Measurements from ENCODE around the gene SDR9C7.
"Not testable (repeated sequence)": the region's sequence is repeated elsewhere in the genome, so short reads cannot be mapped to it uniquely, and the experiment has no call there.

Gene SDR9C7

GRCh38 chr12:56951582-56952339 is 17.6 kb upstream of the SDR9C7 start:
- Histone ChIP-seq H3K27me3 (ENCODE audit: control insufficient read depth in 1 of 2, insufficient read depth in 2 of 2, low read length in 2 of 2) (no peaks in the 10 kb centered on the region), H3K4me1 (ENCODE audit: control insufficient read depth, insufficient read depth, low read length) (no peaks in the 10 kb centered on the region), H3K36me3 (ENCODE audit: control insufficient read depth in 2 of 2, insufficient read depth in 2 of 2, low read length in 2 of 2) (no peaks in the 10 kb centered on the region), H3K9ac (ENCODE audit: low read length in 2 of 2) (no peak overlapping the region), H3K4me3 (ENCODE audit: low read length in 2 of 2) (no peak overlapping the region), H3K27ac (ENCODE audit: low read length) (no peak overlapping the region), H3K9me3 (ENCODE audit: control insufficient read depth in 2 of 2, low read length in 2 of 2) (no peaks in the 10 kb centered on the region)

GRCh38 chr12:56948881-56949280 is 14.7 kb upstream of the SDR9C7 start:
- no peaks in the 10 kb centered on the region for H3K36me3 ChIP-seq (ENCODE audit: control insufficient read depth in 2 of 2, insufficient read depth in 2 of 2, low read length in 2 of 2)
- H3K4me1 ChIP-seq (ENCODE audit: control insufficient read depth, insufficient read depth, low read length), result no peaks in the 10 kb centered on the region
- no peaks in the 10 kb centered on the region for H3K9me3 ChIP-seq (ENCODE audit: control insufficient read depth in 2 of 2, low read length in 2 of 2)
- H3K4me3 ChIP-seq (ENCODE audit: low read length in 2 of 2), result no peak overlapping the region
- no peak overlapping the region for H3K9ac ChIP-seq (ENCODE audit: low read length in 2 of 2)
- no peaks in the 10 kb centered on the region for H3K27me3 ChIP-seq (ENCODE audit: control insufficient read depth in 1 of 2, insufficient read depth in 2 of 2, low read length in 2 of 2)
- no peak overlapping the region for H3K27ac ChIP-seq (ENCODE audit: low read length)

GRCh38 chr12:56948457-56948777 is 14.2 kb upstream of the SDR9C7 start:
- Histone ChIP-seq H3K9ac (ENCODE audit: low read length in 2 of 2) (no peak overlapping the region), H3K9me3 (ENCODE audit: control insufficient read depth in 2 of 2, low read length in 2 of 2) (no peaks in the 10 kb centered on the region), H3K27me3 (ENCODE audit: control insufficient read depth in 1 of 2, insufficient read depth in 2 of 2, low read length in 2 of 2) (no peaks in the 10 kb centered on the region), H3K4me3 (ENCODE audit: low read length in 2 of 2) (no peak overlapping the region), H3K36me3 (ENCODE audit: control insufficient read depth in 2 of 2, insufficient read depth in 2 of 2, low read length in 2 of 2) (no peaks in the 10 kb centered on the region), H3K4me1 (ENCODE audit: control insufficient read depth, insufficient read depth, low read length) (no peaks in the 10 kb centered on the region), H3K27ac (ENCODE audit: low read length) (no peak overlapping the region)

- H3K4me3 ChIP-seq (ENCODE audit: low read length in 2 of 2), result no peak overlapping the region
- H3K9ac ChIP-seq (ENCODE audit: low read length in 2 of 2), result no peak overlapping the region
- no peak overlapping the region for H3K27ac ChIP-seq (ENCODE audit: low read length)
- H3K27me3 ChIP-seq (ENCODE audit: control insufficient read depth in 1 of 2, insufficient read depth in 2 of 2, low read length in 2 of 2), result no peaks in the 10 kb centered on the region
- no peaks in the 10 kb centered on the region for H3K36me3 ChIP-seq (ENCODE audit: control insufficient read depth in 2 of 2, insufficient read depth in 2 of 2, low read length in 2 of 2)
- H3K9me3 ChIP-seq (ENCODE audit: control insufficient read depth in 2 of 2, low read length in 2 of 2), result no peaks in the 10 kb centered on the region
- no peaks in the 10 kb centered on the region for H3K4me1 ChIP-seq (ENCODE audit: control insufficient read depth, insufficient read depth, low read length)
These were observed 13.6 kb upstream of the SDR9C7 start for GRCh38 chr12:56947633-56948456.

GRCh38 chr12:56943878-56944277 is 9.7 kb upstream of the SDR9C7 start:
- Histone ChIP-seq H3K9ac (ENCODE audit: low read length in 2 of 2) (no peak overlapping the region), H3K36me3 (ENCODE audit: control insufficient read depth in 2 of 2, insufficient read depth in 2 of 2, low read length in 2 of 2) (no peaks in the 10 kb centered on the region), H3K9me3 (ENCODE audit: control insufficient read depth in 2 of 2, low read length in 2 of 2) (no peaks in the 10 kb centered on the region), H3K4me1 (ENCODE audit: control insufficient read depth, insufficient read depth, low read length) (peaks cover 5% of the 10 kb centered on the region), H3K27me3 (ENCODE audit: control insufficient read depth in 1 of 2, insufficient read depth in 2 of 2, low read length in 2 of 2) (no peaks in the 10 kb centered on the region), H3K27ac (ENCODE audit: low read length) (no peak overlapping the region), H3K4me3 (ENCODE audit: low read length in 2 of 2) (no peak overlapping the region)

GRCh38 chr12:56943374-56943773 is 9.2 kb upstream of the SDR9C7 start:
- not testable (repeated sequence) for H3K9ac ChIP-seq (ENCODE audit: low read length in 2 of 2); H3K36me3 ChIP-seq (ENCODE audit: control insufficient read depth in 2 of 2, insufficient read depth in 2 of 2, low read length in 2 of 2); H3K4me1 ChIP-seq (ENCODE audit: control insufficient read depth, insufficient read depth, low read length); H3K27ac ChIP-seq (ENCODE audit: low read length); H3K27me3 ChIP-seq (ENCODE audit: control insufficient read depth in 1 of 2, insufficient read depth in 2 of 2, low read length in 2 of 2); H3K4me3 ChIP-seq (ENCODE audit: low read length in 2 of 2); H3K9me3 ChIP-seq (ENCODE audit: control insufficient read depth in 2 of 2, low read length in 2 of 2)

GRCh38 chr12:56941299-56942017 is 7.2 kb upstream of the SDR9C7 start:
- H3K9ac ChIP-seq (ENCODE audit: low read length in 2 of 2), result no peak overlapping the region
- peaks cover 5% of the 10 kb centered on the region for H3K4me1 ChIP-seq (ENCODE audit: control insufficient read depth, insufficient read depth, low read length)
- no peak overlapping the region for H3K27ac ChIP-seq (ENCODE audit: low read length)
- no peaks in the 10 kb centered on the region for H3K27me3 ChIP-seq (ENCODE audit: control insufficient read depth in 1 of 2, insufficient read depth in 2 of 2, low read length in 2 of 2)
- H3K4me3 ChIP-seq (ENCODE audit: low read length in 2 of 2), result no peak overlapping the region
- no peaks in the 10 kb centered on the region for H3K9me3 ChIP-seq (ENCODE audit: control insufficient read depth in 2 of 2, low read length in 2 of 2)
- H3K36me3 ChIP-seq (ENCODE audit: control insufficient read depth in 2 of 2, insufficient read depth in 2 of 2, low read length in 2 of 2), result no peaks in the 10 kb centered on the region

GRCh38 chr12:56940942-56941298 is 6.7 kb upstream of the SDR9C7 start:
- not testable (repeated sequence) for H3K9ac ChIP-seq (ENCODE audit: low read length in 2 of 2); H3K9me3 ChIP-seq (ENCODE audit: control insufficient read depth in 2 of 2, low read length in 2 of 2); H3K36me3 ChIP-seq (ENCODE audit: control insufficient read depth in 2 of 2, insufficient read depth in 2 of 2, low read length in 2 of 2); H3K4me1 ChIP-seq (ENCODE audit: control insufficient read depth, insufficient read depth, low read length); H3K4me3 ChIP-seq (ENCODE audit: low read length in 2 of 2); H3K27ac ChIP-seq (ENCODE audit: low read length); H3K27me3 ChIP-seq (ENCODE audit: control insufficient read depth in 1 of 2, insufficient read depth in 2 of 2, low read length in 2 of 2)

GRCh38 chr12:56935752-56936151 is 1.5 kb upstream of the SDR9C7 start:
- Histone ChIP-seq H3K4me3 (ENCODE audit: low read length in 2 of 2) (no peak overlapping the region), H3K27ac (ENCODE audit: low read length) (no peak overlapping the region), H3K36me3 (ENCODE audit: control insufficient read depth in 2 of 2, insufficient read depth in 2 of 2, low read length in 2 of 2) (no peaks in the 10 kb centered on the region), H3K27me3 (ENCODE audit: control insufficient read depth in 1 of 2, insufficient read depth in 2 of 2, low read length in 2 of 2) (no peaks in the 10 kb centered on the region), H3K4me1 (ENCODE audit: control insufficient read depth, insufficient read depth, low read length) (no peaks in the 10 kb centered on the region), H3K9ac (ENCODE audit: low read length in 2 of 2) (no peak overlapping the region), H3K9me3 (ENCODE audit: control insufficient read depth in 2 of 2, low read length in 2 of 2) (no peaks in the 10 kb centered on the region)

GRCh38 chr12:56935157-56935556 is 949 bp upstream of the SDR9C7 start:
- Histone ChIP-seq H3K36me3 (ENCODE audit: control insufficient read depth in 2 of 2, insufficient read depth in 2 of 2, low read length in 2 of 2) (no peaks in the 10 kb centered on the region), H3K4me3 (ENCODE audit: low read length in 2 of 2) (no peak overlapping the region), H3K27me3 (ENCODE audit: control insufficient read depth in 1 of 2, insufficient read depth in 2 of 2, low read length in 2 of 2) (no peaks in the 10 kb centered on the region), H3K27ac (ENCODE audit: low read length) (no peak overlapping the region), H3K4me1 (ENCODE audit: control insufficient read depth, insufficient read depth, low read length) (no peaks in the 10 kb centered on the region), H3K9me3 (ENCODE audit: control insufficient read depth in 2 of 2, low read length in 2 of 2) (no peaks in the 10 kb centered on the region), H3K9ac (ENCODE audit: low read length in 2 of 2) (no peak overlapping the region)

- H3K4me1 ChIP-seq (ENCODE audit: control insufficient read depth, insufficient read depth, low read length), result no peaks in the 10 kb centered on the region
- H3K9ac ChIP-seq (ENCODE audit: low read length in 2 of 2), result no peak overlapping the region
- no peaks in the 10 kb centered on the region for H3K27me3 ChIP-seq (ENCODE audit: control insufficient read depth in 1 of 2, insufficient read depth in 2 of 2, low read length in 2 of 2)
- no peak overlapping the region for H3K27ac ChIP-seq (ENCODE audit: low read length)
- no peak overlapping the region for H3K4me3 ChIP-seq (ENCODE audit: low read length in 2 of 2)
- H3K36me3 ChIP-seq (ENCODE audit: control insufficient read depth in 2 of 2, insufficient read depth in 2 of 2, low read length in 2 of 2), result no peaks in the 10 kb centered on the region
- no peaks in the 10 kb centered on the region for H3K9me3 ChIP-seq (ENCODE audit: control insufficient read depth in 2 of 2, low read length in 2 of 2)
These were observed 1.3 kb downstream of the SDR9C7 start for GRCh38 chr12:56932867-56933266.

Data from stomach smooth muscle (tissue), 2 donors.